Stimulated activated CD8-positive, alpha-beta memory T cell treated with anti-CD3 and anti-CD28 coated beads, Interleukin-15, amount 100 ng/mL, for 4 hours (primary cell): ENCODE data around the gene PRELP.
"Not testable (repeated sequence)": the region's sequence is repeated elsewhere in the genome, so short reads cannot be mapped to it uniquely, and the experiment has no call there.

Experiments
- DNase-seq, 2 donors: peaks; one replicate each; pipeline ENCODE4 v3.0.0-alpha.2; 2020; ENCODE audit warnings: low read depth in 2 of 2

The PRELP gene

GRCh38 chr1:203506858-203507626 is 31.4 kb downstream of the PRELP start:
- DNase-seq = no peak

- no peak for DNase-seq
Observed at GRCh38 chr1:203507759-203508158, 32.2 kb downstream of the PRELP start.

GRCh38 chr1:203508463-203509073 is 33.0 kb downstream of the PRELP start:
- no peak for DNase-seq

- DNase-seq = no peak
Observed at GRCh38 chr1:203509135-203509534, 33.5 kb downstream of the PRELP start.

- DNase-seq = no peak
Observed at GRCh38 chr1:203511513-203511912, 35.9 kb downstream of the PRELP start.

GRCh38 chr1:203511930-203512329 is 36.3 kb downstream of the PRELP start:
- no peak for DNase-seq

GRCh38 chr1:203512517-203512847 is 36.9 kb downstream of the PRELP start:
- no peak for DNase-seq

GRCh38 chr1:203512848-203513584 is 37.4 kb downstream of the PRELP start:
- no peak for DNase-seq

GRCh38 chr1:203513585-203514031 is 38.0 kb downstream of the PRELP start:
- no peak for DNase-seq

- DNase-seq = no peak
Observed at GRCh38 chr1:203516184-203516583, 40.6 kb downstream of the PRELP start.

- DNase-seq = no peak
Observed at GRCh38 chr1:203516906-203517305, 41.3 kb downstream of the PRELP start.

GRCh38 chr1:203517426-203518110 is 42.0 kb downstream of the PRELP start:
- no peak for DNase-seq

- DNase-seq = not testable (repeated sequence)
Observed at GRCh38 chr1:203518139-203518538, 42.5 kb downstream of the PRELP start.

GRCh38 chr1:203518541-203518940 is 42.9 kb downstream of the PRELP start:
- no peak for DNase-seq

GRCh38 chr1:203519053-203519840 is 43.6 kb downstream of the PRELP start:
- no peak for DNase-seq

- no peak for DNase-seq
Observed at GRCh38 chr1:203519896-203520295, 44.3 kb downstream of the PRELP start.

- no peak for DNase-seq
Observed at GRCh38 chr1:203520315-203520714, 44.7 kb downstream of the PRELP start.

- no peak for DNase-seq
Observed at GRCh38 chr1:203521074-203521794, 45.6 kb downstream of the PRELP start.

GRCh38 chr1:203521812-203522211 is 46.2 kb downstream of the PRELP start:
- no peak for DNase-seq

- no peak for DNase-seq
Observed at GRCh38 chr1:203522237-203522636, 46.6 kb downstream of the PRELP start.

- no peak for DNase-seq
Observed at GRCh38 chr1:203523667-203524066, 48.1 kb downstream of the PRELP start.
